WTC11 (cell line): ENCODE results near the gene CASD1. TPM values are rescaled to one million over a fixed set of nuclear protein-coding genes. Genes with fewer than 3 reads are reported as not detected.
A peak's percentile ranks its signal among the peaks of the same experiment; 100 is the strongest.

Experiments
- ATF1 ChIP-seq: sonication (generic); formaldehyde crosslinking; IDR thresholded peaks from 2 replicates; pipeline ENCODE4 v1.8.1; 2023; ENCODE audit warnings: mild to moderate bottlenecking, moderate library complexity, missing genetic modification reagents
- CBFB ChIP-seq: sonication (generic); formaldehyde crosslinking; IDR thresholded peaks from 2 replicates; pipeline ENCODE4 v1.8.1; 2022; ENCODE audit warnings: mild to moderate bottlenecking, low read depth, missing genetic modification reagents
- CREB1 ChIP-seq: sonication (generic); formaldehyde crosslinking; IDR thresholded peaks from 2 replicates; pipeline ENCODE4 v1.8.0; 2023; ENCODE audit warnings: mild to moderate bottlenecking, missing genetic modification reagents
- EMX1 ChIP-seq: fragments of 250-450 bp; sonication (Bioruptor Pico); IDR thresholded peaks from 2 replicates; pipeline ENCODE4 v1.8.0; 2021; ENCODE audit warnings: mild to moderate bottlenecking
- ESRRA ChIP-seq: sonication (generic); formaldehyde crosslinking; IDR thresholded peaks from 2 replicates; pipeline ENCODE4 v1.8.1; 2022; ENCODE audit warnings: mild to moderate bottlenecking, missing genetic modification reagents, borderline replicate concordance
- FOXK1 ChIP-seq: sonication (generic); formaldehyde crosslinking; IDR thresholded peaks from 2 replicates; pipeline ENCODE4 v1.8.0; 2022; ENCODE audit warnings: mild to moderate bottlenecking, moderate library complexity, missing genetic modification reagents
- FOXP1 ChIP-seq: sonication (generic); formaldehyde crosslinking; IDR thresholded peaks from 2 replicates; pipeline ENCODE4 v1.8.0; 2022; ENCODE audit warnings: missing genetic modification reagents, mild to moderate bottlenecking, moderate library complexity, borderline replicate concordance
- IRF2 ChIP-seq: sonication (generic); formaldehyde crosslinking; IDR thresholded peaks from 2 replicates; pipeline ENCODE4 v1.8.0; 2022; ENCODE audit warnings: low read depth, missing genetic modification reagents, borderline replicate concordance
- NR3C1 ChIP-seq: sonication (generic); formaldehyde crosslinking; conservative IDR thresholded peaks from 2 replicates; pipeline ENCODE4 v1.8.1; 2023; ENCODE audit warnings: low read depth, mild to moderate bottlenecking, missing genetic modification reagents
- OVOL2 ChIP-seq: fragments of 250-450 bp; sonication (Bioruptor Pico); IDR thresholded peaks from 2 replicates; pipeline ENCODE4 v1.9.0; 2021; ENCODE audit warnings: mild to moderate bottlenecking, borderline replicate concordance
- PRRX2 ChIP-seq: fragments of 250-450 bp; sonication (Bioruptor Pico); IDR thresholded peaks from 2 replicates; pipeline ENCODE4 v1.8.0; 2021; ENCODE audit warnings: mild to moderate bottlenecking
- RELA ChIP-seq: sonication (generic); formaldehyde crosslinking; IDR thresholded peaks from 2 replicates; pipeline ENCODE4 v1.8.1; 2022; ENCODE audit warnings: missing genetic modification reagents, mild to moderate bottlenecking, borderline replicate concordance
- ZNF416 ChIP-seq: fragments of 250-450 bp; sonication (Bioruptor Pico); IDR thresholded peaks from 2 replicates; pipeline ENCODE4 v1.9.0; 2021; ENCODE audit warnings: mild to moderate bottlenecking, inconsistent platforms
- total RNA-seq: library from RNA; stranded (reverse); gene quantifications from 3 replicates; pipeline ENCODE4 v1.2.3, GENCODE V29; 2021
- TF ChIP-seq, protein P1 (sequence below): fragments of 250-450 bp; sonication (Bioruptor Pico); IDR thresholded peaks from 2 replicates; pipeline ENCODE4 v1.9.0; 2021; ENCODE audit warnings: moderate library complexity, mild to moderate bottlenecking, inconsistent platforms, borderline replicate concordance
- TF ChIP-seq, protein P2 (sequence below): sonication (generic); formaldehyde crosslinking; IDR thresholded peaks from 2 replicates; pipeline ENCODE4 v1.8.1; 2023; ENCODE audit warnings: mild to moderate bottlenecking, missing genetic modification reagents, borderline replicate concordance
- TF ChIP-seq, protein P3 (sequence below): sonication (generic); formaldehyde crosslinking; IDR thresholded peaks from 2 replicates; pipeline ENCODE4 v1.8.0; 2023; ENCODE audit warnings: mild to moderate bottlenecking, missing genetic modification reagents
- TF ChIP-seq, protein P4 (sequence below): sonication (generic); formaldehyde crosslinking; IDR thresholded peaks from 2 replicates; pipeline ENCODE4 v1.8.0; 2022; ENCODE audit warnings: mild to moderate bottlenecking, missing genetic modification reagents
- TF ChIP-seq, protein P5 (sequence below): fragments of 250-450 bp; sonication (Bioruptor Pico); IDR thresholded peaks from 2 replicates; pipeline ENCODE4 v1.9.0; 2021; ENCODE audit warnings: mild to moderate bottlenecking
- TF ChIP-seq, protein P6 (sequence below): sonication (generic); formaldehyde crosslinking; IDR thresholded peaks from 2 replicates; pipeline ENCODE4 v1.8.1; 2022; ENCODE audit warnings: missing genetic modification reagents, borderline replicate concordance
- TF ChIP-seq, protein P7 (sequence below): sonication (generic); formaldehyde crosslinking; IDR thresholded peaks from 2 replicates; pipeline ENCODE4 v1.8.0; 2022; ENCODE audit warnings: mild to moderate bottlenecking, missing genetic modification reagents
- TF ChIP-seq, protein P8 (sequence below): sonication (generic); formaldehyde crosslinking; IDR thresholded peaks from 2 replicates; pipeline ENCODE4 v1.8.0; 2022; ENCODE audit warnings: mild to moderate bottlenecking, missing genetic modification reagents
- TF ChIP-seq, protein P9 (sequence below): sonication (generic); formaldehyde crosslinking; IDR thresholded peaks from 2 replicates; pipeline ENCODE4 v1.8.1; 2023; ENCODE audit warnings: mild to moderate bottlenecking, moderate library complexity, missing genetic modification reagents

The CASD1 gene
- total RNA-seq, 1 experiment from 2014 or later = 19.5 TPM

DNA sequence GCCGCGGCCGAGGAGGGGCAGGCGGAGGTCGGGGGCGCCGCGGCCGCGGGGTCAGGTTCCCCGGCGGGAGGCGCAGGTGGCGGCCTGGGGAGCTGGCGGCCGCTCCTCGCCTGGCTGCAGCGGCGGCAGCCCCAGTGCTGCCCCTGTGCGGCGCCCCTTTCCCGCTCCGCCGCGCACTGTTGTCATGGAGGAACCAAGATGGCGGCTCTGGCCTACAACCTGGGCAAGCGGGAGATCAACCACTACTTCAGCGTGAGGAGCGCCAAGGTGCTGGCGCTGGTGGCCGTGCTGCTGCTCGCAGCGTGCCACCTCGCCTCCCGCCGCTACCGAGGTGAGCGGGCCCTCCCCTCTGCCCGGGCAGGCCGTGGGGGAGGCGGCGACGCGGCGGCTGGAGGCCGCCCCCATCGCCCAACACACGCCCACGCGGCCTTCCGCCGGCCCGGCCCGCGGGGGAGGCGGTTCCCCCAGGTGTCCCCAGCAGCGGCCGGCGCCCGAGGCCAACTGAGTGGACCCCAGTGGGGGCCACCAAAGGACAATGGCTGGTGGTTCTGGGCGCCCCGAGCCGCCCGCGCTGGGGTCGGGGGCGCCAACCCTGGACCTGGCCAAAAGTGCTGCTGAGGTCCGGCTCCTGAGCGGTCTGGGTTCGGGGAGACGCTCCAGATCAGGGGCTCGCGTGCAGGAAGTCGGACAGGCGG, 425 bp downstream of the CASD1 start (continued):
- TF ChIP-seq RELA (CRISPR knock-in tag) (peak; percentile 65; the same call in 1 of the 2 replicates), OVOL2 (CRISPR knock-in tag) (no peak), PRRX2 (CRISPR knock-in tag) (no peak), FOXP1 (CRISPR knock-in tag) (peak; percentile 73), ATF1 (CRISPR knock-in tag) (no peak), EMX1 (CRISPR knock-in tag) (peak; percentile 27; the same call in 1 of the 2 replicates), CBFB (CRISPR knock-in tag) (no peak), FOXK1 (CRISPR knock-in tag) (peak; percentile 64; the same call in 1 of the 2 replicates), IRF2 (CRISPR knock-in tag) (no peak), NR3C1 (CRISPR knock-in tag) (no peak), ESRRA (CRISPR knock-in tag) (peak; percentile 53; the same call in 1 of the 2 replicates), ZNF416 (CRISPR knock-in tag) (0 out of 2 replicates have a peak, but pooled peaks have one; percentile 17), CREB1 (CRISPR knock-in tag) (no peak)
- TF ChIP-seq, protein P1, sequence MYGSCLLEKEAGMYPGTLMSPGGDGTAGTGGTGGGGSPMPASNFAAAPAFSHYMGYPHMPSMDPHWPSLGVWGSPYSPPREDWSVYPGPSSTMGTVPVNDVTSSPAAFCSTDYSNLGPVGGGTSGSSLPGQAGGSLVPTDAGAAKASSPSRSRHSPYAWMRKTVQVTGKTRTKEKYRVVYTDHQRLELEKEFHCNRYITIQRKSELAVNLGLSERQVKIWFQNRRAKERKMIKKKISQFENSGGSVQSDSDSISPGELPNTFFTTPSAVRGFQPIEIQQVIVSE (CRISPR knock-in tag) = no peak
- TF ChIP-seq, protein P2, sequence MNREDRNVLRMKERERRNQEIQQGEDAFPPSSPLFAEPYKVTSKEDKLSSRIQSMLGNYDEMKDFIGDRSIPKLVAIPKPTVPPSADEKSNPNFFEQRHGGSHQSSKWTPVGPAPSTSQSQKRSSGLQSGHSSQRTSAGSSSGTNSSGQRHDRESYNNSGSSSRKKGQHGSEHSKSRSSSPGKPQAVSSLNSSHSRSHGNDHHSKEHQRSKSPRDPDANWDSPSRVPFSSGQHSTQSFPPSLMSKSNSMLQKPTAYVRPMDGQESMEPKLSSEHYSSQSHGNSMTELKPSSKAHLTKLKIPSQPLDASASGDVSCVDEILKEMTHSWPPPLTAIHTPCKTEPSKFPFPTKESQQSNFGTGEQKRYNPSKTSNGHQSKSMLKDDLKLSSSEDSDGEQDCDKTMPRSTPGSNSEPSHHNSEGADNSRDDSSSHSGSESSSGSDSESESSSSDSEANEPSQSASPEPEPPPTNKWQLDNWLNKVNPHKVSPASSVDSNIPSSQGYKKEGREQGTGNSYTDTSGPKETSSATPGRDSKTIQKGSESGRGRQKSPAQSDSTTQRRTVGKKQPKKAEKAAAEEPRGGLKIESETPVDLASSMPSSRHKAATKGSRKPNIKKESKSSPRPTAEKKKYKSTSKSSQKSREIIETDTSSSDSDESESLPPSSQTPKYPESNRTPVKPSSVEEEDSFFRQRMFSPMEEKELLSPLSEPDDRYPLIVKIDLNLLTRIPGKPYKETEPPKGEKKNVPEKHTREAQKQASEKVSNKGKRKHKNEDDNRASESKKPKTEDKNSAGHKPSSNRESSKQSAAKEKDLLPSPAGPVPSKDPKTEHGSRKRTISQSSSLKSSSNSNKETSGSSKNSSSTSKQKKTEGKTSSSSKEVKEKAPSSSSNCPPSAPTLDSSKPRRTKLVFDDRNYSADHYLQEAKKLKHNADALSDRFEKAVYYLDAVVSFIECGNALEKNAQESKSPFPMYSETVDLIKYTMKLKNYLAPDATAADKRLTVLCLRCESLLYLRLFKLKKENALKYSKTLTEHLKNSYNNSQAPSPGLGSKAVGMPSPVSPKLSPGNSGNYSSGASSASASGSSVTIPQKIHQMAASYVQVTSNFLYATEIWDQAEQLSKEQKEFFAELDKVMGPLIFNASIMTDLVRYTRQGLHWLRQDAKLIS (CRISPR knock-in tag) = no peak
- TF ChIP-seq, protein P3, sequence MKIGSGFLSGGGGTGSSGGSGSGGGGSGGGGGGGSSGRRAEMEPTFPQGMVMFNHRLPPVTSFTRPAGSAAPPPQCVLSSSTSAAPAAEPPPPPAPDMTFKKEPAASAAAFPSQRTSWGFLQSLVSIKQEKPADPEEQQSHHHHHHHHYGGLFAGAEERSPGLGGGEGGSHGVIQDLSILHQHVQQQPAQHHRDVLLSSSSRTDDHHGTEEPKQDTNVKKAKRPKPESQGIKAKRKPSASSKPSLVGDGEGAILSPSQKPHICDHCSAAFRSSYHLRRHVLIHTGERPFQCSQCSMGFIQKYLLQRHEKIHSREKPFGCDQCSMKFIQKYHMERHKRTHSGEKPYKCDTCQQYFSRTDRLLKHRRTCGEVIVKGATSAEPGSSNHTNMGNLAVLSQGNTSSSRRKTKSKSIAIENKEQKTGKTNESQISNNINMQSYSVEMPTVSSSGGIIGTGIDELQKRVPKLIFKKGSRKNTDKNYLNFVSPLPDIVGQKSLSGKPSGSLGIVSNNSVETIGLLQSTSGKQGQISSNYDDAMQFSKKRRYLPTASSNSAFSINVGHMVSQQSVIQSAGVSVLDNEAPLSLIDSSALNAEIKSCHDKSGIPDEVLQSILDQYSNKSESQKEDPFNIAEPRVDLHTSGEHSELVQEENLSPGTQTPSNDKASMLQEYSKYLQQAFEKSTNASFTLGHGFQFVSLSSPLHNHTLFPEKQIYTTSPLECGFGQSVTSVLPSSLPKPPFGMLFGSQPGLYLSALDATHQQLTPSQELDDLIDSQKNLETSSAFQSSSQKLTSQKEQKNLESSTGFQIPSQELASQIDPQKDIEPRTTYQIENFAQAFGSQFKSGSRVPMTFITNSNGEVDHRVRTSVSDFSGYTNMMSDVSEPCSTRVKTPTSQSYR (CRISPR knock-in tag) = no peak
- TF ChIP-seq, protein P4, sequence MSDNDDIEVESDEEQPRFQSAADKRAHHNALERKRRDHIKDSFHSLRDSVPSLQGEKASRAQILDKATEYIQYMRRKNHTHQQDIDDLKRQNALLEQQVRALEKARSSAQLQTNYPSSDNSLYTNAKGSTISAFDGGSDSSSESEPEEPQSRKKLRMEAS = no peak; the same call in 1 of the 2 replicates
- TF ChIP-seq, protein P5, sequence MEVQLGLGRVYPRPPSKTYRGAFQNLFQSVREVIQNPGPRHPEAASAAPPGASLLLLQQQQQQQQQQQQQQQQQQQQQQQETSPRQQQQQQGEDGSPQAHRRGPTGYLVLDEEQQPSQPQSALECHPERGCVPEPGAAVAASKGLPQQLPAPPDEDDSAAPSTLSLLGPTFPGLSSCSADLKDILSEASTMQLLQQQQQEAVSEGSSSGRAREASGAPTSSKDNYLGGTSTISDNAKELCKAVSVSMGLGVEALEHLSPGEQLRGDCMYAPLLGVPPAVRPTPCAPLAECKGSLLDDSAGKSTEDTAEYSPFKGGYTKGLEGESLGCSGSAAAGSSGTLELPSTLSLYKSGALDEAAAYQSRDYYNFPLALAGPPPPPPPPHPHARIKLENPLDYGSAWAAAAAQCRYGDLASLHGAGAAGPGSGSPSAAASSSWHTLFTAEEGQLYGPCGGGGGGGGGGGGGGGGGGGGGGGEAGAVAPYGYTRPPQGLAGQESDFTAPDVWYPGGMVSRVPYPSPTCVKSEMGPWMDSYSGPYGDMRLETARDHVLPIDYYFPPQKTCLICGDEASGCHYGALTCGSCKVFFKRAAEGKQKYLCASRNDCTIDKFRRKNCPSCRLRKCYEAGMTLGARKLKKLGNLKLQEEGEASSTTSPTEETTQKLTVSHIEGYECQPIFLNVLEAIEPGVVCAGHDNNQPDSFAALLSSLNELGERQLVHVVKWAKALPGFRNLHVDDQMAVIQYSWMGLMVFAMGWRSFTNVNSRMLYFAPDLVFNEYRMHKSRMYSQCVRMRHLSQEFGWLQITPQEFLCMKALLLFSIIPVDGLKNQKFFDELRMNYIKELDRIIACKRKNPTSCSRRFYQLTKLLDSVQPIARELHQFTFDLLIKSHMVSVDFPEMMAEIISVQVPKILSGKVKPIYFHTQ (CRISPR knock-in tag) = no peak
- TF ChIP-seq, protein P6, sequence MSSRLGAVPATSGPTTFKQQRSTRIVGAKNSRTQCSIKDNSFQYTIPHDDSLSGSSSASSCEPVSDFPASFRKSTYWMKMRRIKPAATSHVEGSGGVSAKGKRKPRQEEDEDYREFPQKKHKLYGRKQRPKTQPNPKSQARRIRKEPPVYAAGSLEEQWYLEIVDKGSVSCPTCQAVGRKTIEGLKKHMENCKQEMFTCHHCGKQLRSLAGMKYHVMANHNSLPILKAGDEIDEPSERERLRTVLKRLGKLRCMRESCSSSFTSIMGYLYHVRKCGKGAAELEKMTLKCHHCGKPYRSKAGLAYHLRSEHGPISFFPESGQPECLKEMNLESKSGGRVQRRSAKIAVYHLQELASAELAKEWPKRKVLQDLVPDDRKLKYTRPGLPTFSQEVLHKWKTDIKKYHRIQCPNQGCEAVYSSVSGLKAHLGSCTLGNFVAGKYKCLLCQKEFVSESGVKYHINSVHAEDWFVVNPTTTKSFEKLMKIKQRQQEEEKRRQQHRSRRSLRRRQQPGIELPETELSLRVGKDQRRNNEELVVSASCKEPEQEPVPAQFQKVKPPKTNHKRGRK (CRISPR knock-in tag) = no peak
- TF ChIP-seq, protein P7, sequence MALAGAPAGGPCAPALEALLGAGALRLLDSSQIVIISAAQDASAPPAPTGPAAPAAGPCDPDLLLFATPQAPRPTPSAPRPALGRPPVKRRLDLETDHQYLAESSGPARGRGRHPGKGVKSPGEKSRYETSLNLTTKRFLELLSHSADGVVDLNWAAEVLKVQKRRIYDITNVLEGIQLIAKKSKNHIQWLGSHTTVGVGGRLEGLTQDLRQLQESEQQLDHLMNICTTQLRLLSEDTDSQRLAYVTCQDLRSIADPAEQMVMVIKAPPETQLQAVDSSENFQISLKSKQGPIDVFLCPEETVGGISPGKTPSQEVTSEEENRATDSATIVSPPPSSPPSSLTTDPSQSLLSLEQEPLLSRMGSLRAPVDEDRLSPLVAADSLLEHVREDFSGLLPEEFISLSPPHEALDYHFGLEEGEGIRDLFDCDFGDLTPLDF (CRISPR knock-in tag) = no peak
- TF ChIP-seq, protein P8, sequence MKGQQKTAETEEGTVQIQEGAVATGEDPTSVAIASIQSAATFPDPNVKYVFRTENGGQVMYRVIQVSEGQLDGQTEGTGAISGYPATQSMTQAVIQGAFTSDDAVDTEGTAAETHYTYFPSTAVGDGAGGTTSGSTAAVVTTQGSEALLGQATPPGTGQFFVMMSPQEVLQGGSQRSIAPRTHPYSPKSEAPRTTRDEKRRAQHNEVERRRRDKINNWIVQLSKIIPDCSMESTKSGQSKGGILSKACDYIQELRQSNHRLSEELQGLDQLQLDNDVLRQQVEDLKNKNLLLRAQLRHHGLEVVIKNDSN (CRISPR knock-in tag) = no peak
- TF ChIP-seq, protein P9, sequence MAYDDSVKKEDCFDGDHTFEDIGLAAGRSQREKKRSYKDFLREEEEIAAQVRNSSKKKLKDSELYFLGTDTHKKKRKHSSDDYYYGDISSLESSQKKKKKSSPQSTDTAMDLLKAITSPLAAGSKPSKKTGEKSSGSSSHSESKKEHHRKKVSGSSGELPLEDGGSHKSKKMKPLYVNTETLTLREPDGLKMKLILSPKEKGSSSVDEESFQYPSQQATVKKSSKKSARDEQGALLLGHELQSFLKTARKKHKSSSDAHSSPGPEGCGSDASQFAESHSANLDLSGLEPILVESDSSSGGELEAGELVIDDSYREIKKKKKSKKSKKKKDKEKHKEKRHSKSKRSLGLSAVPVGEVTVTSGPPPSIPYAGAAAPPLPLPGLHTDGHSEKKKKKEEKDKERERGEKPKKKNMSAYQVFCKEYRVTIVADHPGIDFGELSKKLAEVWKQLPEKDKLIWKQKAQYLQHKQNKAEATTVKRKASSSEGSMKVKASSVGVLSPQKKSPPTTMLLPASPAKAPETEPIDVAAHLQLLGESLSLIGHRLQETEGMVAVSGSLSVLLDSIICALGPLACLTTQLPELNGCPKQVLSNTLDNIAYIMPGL (CRISPR knock-in tag) = peak; percentile 87; the same call in 1 of the 2 replicates
